ENCODE measurements around the gene MYPN. TPM values are rescaled to one million over a fixed set of nuclear protein-coding genes. Genes with fewer than 3 reads are reported as not detected.
"Not testable (repeated sequence)": the region's sequence is repeated elsewhere in the genome, so short reads cannot be mapped to it uniquely, and the experiment has no call there.

MYPN gene
- total and polyA plus RNA-seq, 3 donors from 2014 or later = 1.5 to 2.3 (median 1.8) TPM

- no peak for DNase-seq
- H3K36me3 ChIP-seq (ENCODE audit: low read depth, missing control alignments) = no peaks in the 10 kb centered on the region
- no peaks in the 10 kb centered on the region for H3K4me1 ChIP-seq
- WGBS, 2 donors = 70 to 72% methylated on average over 2 of the region's 2 CpGs
- no peaks in the 10 kb centered on the region for H3K9me3 ChIP-seq
- intact Hi-C loops (cut with DNase I; ENCODE audit: low total_unique reads) = no loop called here
- no peak for TF ChIP-seq POLR2A (IDR thresholded peaks at IDR 0.05)
- no peak overlapping the region for H3K4me3 ChIP-seq
- H3K27ac ChIP-seq = no peak overlapping the region
- no peaks in the 10 kb centered on the region for H3K27me3 ChIP-seq
These were observed 75.8 kb downstream of the MYPN start for GRCh38 chr10:68185085-68185484.

- intact Hi-C loops (cut with DNase I; ENCODE audit: low total_unique reads) = no loop called here
- no peak overlapping the region for H3K4me3 ChIP-seq
- no peaks in the 10 kb centered on the region for H3K27me3 ChIP-seq
- TF ChIP-seq POLR2A (IDR thresholded peaks at IDR 0.05) = no peak
- TF ChIP-seq CTCF (IDR thresholded peaks at IDR 0.05) = no peak
- no peaks in the 10 kb centered on the region for H3K36me3 ChIP-seq (ENCODE audit: low read depth, missing control alignments)
- no peaks in the 10 kb centered on the region for H3K4me1 ChIP-seq
- no peak overlapping the region for H3K27ac ChIP-seq
- WGBS, 2 donors = 92% methylated on average over 6 of the region's 6 CpGs
- no peak for DNase-seq
- H3K9me3 ChIP-seq = no peaks in the 10 kb centered on the region
These were observed 79.5 kb downstream of the MYPN start for GRCh38 chr10:68188835-68189234.

GRCh38 chr10:68192113-68192512, 82.8 kb downstream of the MYPN start:
- intact Hi-C loops (cut with DNase I; ENCODE audit: low total_unique reads) = no loop called here
- H3K9me3 ChIP-seq = no peaks in the 10 kb centered on the region
- no peak for DNase-seq
- no peak overlapping the region for H3K4me3 ChIP-seq
- no peaks in the 10 kb centered on the region for H3K4me1 ChIP-seq
- TF ChIP-seq POLR2A (IDR thresholded peaks at IDR 0.05) (no peak), CTCF (IDR thresholded peaks at IDR 0.05) (no peak)
- H3K36me3 ChIP-seq (ENCODE audit: low read depth, missing control alignments) = no peaks in the 10 kb centered on the region
- H3K27me3 ChIP-seq = no peaks in the 10 kb centered on the region
- 92 to 97% methylated on average over 3 of the region's 3 CpGs for WGBS, 2 donors
- H3K27ac ChIP-seq = no peak overlapping the region

GRCh38 chr10:68194290-68194689, 85.0 kb downstream of the MYPN start:
- Histone ChIP-seq H3K4me1 (no peaks in the 10 kb centered on the region), H3K36me3 (ENCODE audit: low read depth, missing control alignments) (no peaks in the 10 kb centered on the region), H3K9me3 (no peaks in the 10 kb centered on the region), H3K27ac (no peak overlapping the region), H3K4me3 (no peak overlapping the region), H3K27me3 (no peaks in the 10 kb centered on the region)
- no peak for DNase-seq
- TF ChIP-seq POLR2A (IDR thresholded peaks at IDR 0.05) (no peak), CTCF (IDR thresholded peaks at IDR 0.05) (no peak)
- intact Hi-C loops (cut with DNase I; ENCODE audit: low total_unique reads) = no loop called here
- 72 to 89% methylated on average over 6 of the region's 6 CpGs for WGBS, 2 donors

GRCh38 chr10:68195776-68196175, 86.5 kb downstream of the MYPN start:
- H3K27ac ChIP-seq; H3K4me3 ChIP-seq; H3K9me3 ChIP-seq; DNase-seq; intact Hi-C loops (cut with DNase I; ENCODE audit: low total_unique reads); H3K4me1 ChIP-seq; H3K36me3 ChIP-seq (ENCODE audit: low read depth, missing control alignments); H3K27me3 ChIP-seq: not testable (repeated sequence)
- 79 to 96% methylated on average over 2 of the region's 2 CpGs for WGBS, 2 donors

- no peak overlapping the region for H3K27ac ChIP-seq
- no peak overlapping the region for H3K4me3 ChIP-seq
- no peaks in the 10 kb centered on the region for H3K9me3 ChIP-seq
- intact Hi-C loops (cut with DNase I; ENCODE audit: low total_unique reads) = no loop called here
- TF ChIP-seq CTCF (IDR thresholded peaks at IDR 0.05) (no peak), POLR2A (IDR thresholded peaks at IDR 0.05) (no peak)
- no peaks in the 10 kb centered on the region for H3K27me3 ChIP-seq
- no peaks in the 10 kb centered on the region for H3K4me1 ChIP-seq
- H3K36me3 ChIP-seq (ENCODE audit: low read depth, missing control alignments) = no peaks in the 10 kb centered on the region
- no peak for DNase-seq
- 52% methylated on average over 3 of the region's 3 CpGs for WGBS, 2 donors
These were observed 87.4 kb downstream of the MYPN start for GRCh38 chr10:68196701-68197100.
